GM19099 (cell line): ENCODE data around the gene ATAD5.

Source experiments
- POLR2A ChIP-seq: IDR thresholded peaks from 3 replicates; pipeline ENCODE4 v1.6.1; 2011; ENCODE audit warnings: low read depth; ENCODE audit not compliant: insufficient read length; ENCODE audit errors: extremely low read depth

The ATAD5 gene

GRCh38 chr17:30920683-30921543, 89.1 kb downstream of the ATAD5 start:
- no peak for TF ChIP-seq POLR2A

DNA sequence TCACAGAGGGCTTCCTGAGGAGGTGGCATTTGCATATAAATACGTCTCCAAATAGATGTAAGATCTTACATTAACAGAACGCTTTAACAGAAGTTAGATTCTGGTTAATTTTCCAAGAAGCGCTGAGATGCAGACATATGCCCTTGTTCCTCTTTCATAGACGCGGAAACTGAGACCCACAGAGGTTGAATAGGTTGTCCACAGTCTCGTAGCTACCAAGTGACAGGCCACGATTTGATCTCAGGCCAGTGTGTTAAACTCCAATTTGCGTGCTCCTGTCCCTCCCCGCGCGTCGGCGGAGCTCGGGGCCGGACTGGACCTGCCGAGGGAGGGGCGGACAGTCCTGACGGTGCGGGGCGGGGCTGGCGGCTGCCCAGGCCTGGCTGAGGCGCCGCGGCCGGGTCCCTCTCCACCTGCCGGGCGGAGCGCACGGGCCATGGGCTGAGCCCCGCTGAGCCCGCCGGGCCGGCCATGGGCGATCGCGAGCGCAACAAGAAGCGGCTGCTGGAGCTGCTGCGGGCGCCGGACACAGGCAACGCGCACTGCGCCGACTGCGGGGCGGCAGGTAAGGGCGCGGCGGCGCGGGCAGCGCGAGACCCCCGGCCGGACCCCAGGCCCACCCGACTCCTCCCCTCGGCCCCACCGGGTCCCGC, 89.9 kb downstream of the ATAD5 start, which contains the start of gene ADAP2:
Gene ADAP2 (plus strand): TSS at position 402 of the 653 bp plus-strand sequence. CDS start 70 bp downstream, at position 472.
- TF ChIP-seq POLR2A, result no peak

GRCh38 chr17:30922235-30923030, 90.7 kb downstream of the ATAD5 start:
- no peak for TF ChIP-seq POLR2A

GRCh38 chr17:30924341-30924740, 92.6 kb downstream of the ATAD5 start:
- TF ChIP-seq POLR2A, result no peak

DNA sequence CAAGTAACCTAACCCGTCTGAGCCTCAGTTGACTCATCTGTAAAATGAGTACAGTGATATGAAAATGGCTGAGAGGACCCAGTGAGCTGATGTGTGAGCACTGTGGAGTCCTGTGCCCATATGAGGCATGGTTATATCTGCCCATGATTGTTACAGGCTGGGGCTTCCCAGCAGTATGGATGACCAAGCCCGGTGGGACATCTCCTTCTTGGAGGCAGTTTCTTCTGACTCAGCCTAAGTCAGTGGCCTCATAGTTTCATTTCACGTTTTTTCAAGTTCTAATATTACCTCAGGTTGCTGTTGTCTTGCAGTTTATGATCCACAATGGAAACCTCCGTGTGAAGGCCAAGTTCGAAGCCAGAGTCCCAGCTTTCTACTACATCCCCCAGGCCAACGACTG, 94.8 kb downstream of the ATAD5 start:
- no peak for TF ChIP-seq POLR2A

- no peak for TF ChIP-seq POLR2A
These were observed 96.0 kb downstream of the ATAD5 start for GRCh38 chr17:30927756-30928155.

DNA sequence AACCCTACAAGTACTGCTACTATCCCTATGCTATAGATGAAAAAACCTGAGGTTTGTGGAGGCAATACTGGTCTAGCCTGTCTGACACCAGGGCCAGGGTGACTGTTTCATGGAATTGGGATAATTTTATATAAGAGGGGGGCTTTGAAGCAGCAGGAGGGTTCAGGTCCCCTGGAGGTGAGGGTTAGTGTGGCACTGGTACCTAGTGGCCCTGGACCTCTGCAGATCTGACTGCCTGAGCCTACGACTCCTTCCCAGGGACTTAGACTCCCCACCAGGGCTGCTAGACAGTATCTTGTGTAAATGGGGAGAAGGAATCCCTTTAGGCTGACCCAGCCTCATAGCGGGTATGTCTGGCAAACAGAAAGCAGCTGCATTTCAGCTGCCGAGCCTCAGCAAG, 96.8 kb downstream of the ATAD5 start:
- TF ChIP-seq POLR2A, result no peak

GRCh38 chr17:30929081-30929633, 97.4 kb downstream of the ATAD5 start:
- TF ChIP-seq POLR2A, result no peak

DNA sequence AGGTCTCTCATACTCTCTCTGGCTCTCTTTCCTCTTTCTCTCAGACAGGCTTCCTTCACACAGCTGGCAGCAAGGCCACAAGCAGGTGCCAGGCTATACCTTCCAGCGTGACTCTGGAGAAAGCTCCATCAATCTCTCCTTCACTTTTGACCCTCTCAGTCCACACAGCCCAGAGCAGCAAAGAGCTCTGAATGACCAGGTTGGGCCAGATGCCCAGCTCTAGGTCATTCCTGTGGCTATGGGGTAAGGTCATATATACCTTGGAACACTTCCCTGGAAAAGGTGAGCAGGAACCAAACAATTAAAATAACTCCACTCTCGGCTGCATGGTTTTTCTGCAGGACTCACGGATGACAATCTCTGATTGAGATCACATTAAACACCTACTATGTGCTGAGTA, 98.7 kb downstream of the ATAD5 start:
- TF ChIP-seq POLR2A, result no peak

GRCh38 chr17:30933966-30934365, 102.2 kb downstream of the ATAD5 start:
- TF ChIP-seq POLR2A, result no peak

GRCh38 chr17:30939051-30939689, 107.4 kb downstream of the ATAD5 start:
- no peak for TF ChIP-seq POLR2A

DNA sequence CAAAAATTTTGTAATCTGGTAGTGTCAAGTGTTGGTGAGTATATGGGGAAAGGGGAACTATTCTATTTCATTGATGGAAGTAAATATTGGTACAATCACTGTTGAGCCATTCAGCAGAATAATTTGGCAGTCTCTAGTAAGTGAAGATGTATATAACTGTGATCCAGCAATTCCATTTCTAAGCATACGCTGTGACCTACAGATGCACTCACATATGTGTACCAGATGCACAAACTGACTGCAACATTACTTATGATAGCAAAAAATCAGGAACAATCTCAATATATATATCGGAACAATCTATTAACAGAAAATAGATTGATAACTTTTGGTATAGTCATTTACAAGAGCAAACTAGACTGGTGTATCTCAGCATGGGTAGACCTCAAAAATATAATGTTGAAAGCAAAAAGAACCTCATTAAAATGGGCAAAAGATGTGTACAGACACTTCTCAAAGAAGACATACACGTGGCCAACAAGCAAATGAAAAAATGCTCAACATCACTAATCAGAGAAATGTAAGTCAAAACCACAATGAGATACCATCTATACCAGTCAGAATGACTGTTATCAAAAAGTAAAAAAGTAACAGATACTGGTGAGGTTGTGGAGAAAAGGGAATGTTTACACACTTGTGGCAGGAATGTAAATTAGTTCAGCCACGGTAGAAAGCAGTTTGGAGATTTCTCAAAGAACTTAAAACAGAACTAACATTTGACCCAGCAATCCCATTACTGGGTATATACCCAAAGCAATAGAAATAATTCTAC, 110.7 kb downstream of the ATAD5 start:
- TF ChIP-seq POLR2A, result no peak
